Measurements from ENCODE around the gene FGF6. TPM values are rescaled to one million over a fixed set of nuclear protein-coding genes. Genes with fewer than 3 reads are reported as not detected.
"Not testable (repeated sequence)": the region's sequence is repeated elsewhere in the genome, so short reads cannot be mapped to it uniquely, and the experiment has no call there.

The FGF6 gene
- total RNA-seq, 1 experiment from 2014 or later = not detected

GRCh38 chr12:4478933-4479332, 33.3 kb upstream of the FGF6 start:
- H3K9me2 ChIP-seq (replicated peaks; ENCODE audit: insufficient read depth, low read length) = no peaks in the 10 kb centered on the region
- no peaks in the 10 kb centered on the region for H3K4me1 ChIP-seq (ENCODE audit: low read length)
- no peak overlapping the region for H3K9ac ChIP-seq (ENCODE audit: low read length)
- H3K79me2 ChIP-seq (ENCODE audit: low read length) = no peaks in the 10 kb centered on the region
- H3K27ac ChIP-seq (ENCODE audit: low read length) = no peak overlapping the region
- no peaks in the 10 kb centered on the region for H3K9me3 ChIP-seq (ENCODE audit: low read length)
- H3K36me3 ChIP-seq (ENCODE audit: insufficient read depth, low read length) = no peaks in the 10 kb centered on the region
- DNase-seq = no peak
- no peak overlapping the region for H3K4me3 ChIP-seq (ENCODE audit: low read length)
- no peaks in the 10 kb centered on the region for H3K27me3 ChIP-seq (ENCODE audit: low read length)
- H2AFZ ChIP-seq (ENCODE audit: low read length) = no peak overlapping the region
- no peak overlapping the region for H3K4me2 ChIP-seq (ENCODE audit: low read depth, low read length, poor library complexity, severe bottlenecking)
- no peaks in the 10 kb centered on the region for H4K20me1 ChIP-seq (ENCODE audit: insufficient read depth, low read depth, low read length)

- H3K27ac ChIP-seq (ENCODE audit: low read length) = no peak overlapping the region
- no peaks in the 10 kb centered on the region for H3K27me3 ChIP-seq (ENCODE audit: low read length)
- no peak overlapping the region for H3K4me2 ChIP-seq (ENCODE audit: low read depth, low read length, poor library complexity, severe bottlenecking)
Measured at GRCh38 chr12:4477129-4477528, 31.5 kb upstream of the FGF6 start.

GRCh38 chr12:4472046-4472445, 26.4 kb upstream of the FGF6 start:
- Histone ChIP-seq H3K4me1 (ENCODE audit: low read length) (no peaks in the 10 kb centered on the region), H3K4me2 (ENCODE audit: low read depth, low read length, poor library complexity, severe bottlenecking) (no peak overlapping the region), H3K4me3 (ENCODE audit: low read length) (no peak overlapping the region), H3K9me2 (replicated peaks; ENCODE audit: insufficient read depth, low read length) (no peaks in the 10 kb centered on the region), H3K9me3 (ENCODE audit: low read length) (no peaks in the 10 kb centered on the region), H3K27me3 (ENCODE audit: low read length) (no peaks in the 10 kb centered on the region), H3K9ac (ENCODE audit: low read length) (no peak overlapping the region), H3K27ac (ENCODE audit: low read length) (no peak overlapping the region), H3K36me3 (ENCODE audit: insufficient read depth, low read length) (no peaks in the 10 kb centered on the region), H4K20me1 (ENCODE audit: insufficient read depth, low read depth, low read length) (no peaks in the 10 kb centered on the region), H3K79me2 (ENCODE audit: low read length) (no peaks in the 10 kb centered on the region), H2AFZ (ENCODE audit: low read length) (no peak overlapping the region)
- no peak for DNase-seq

More at GRCh38 chr12:4477129-4477528, 31.5 kb upstream of the FGF6 start:
- no peak overlapping the region for H3K4me3 ChIP-seq (ENCODE audit: low read length)
- H3K9me3 ChIP-seq (ENCODE audit: low read length) = no peaks in the 10 kb centered on the region
- no peak for DNase-seq
- H3K36me3 ChIP-seq (ENCODE audit: insufficient read depth, low read length) = no peaks in the 10 kb centered on the region
- no peaks in the 10 kb centered on the region for H4K20me1 ChIP-seq (ENCODE audit: insufficient read depth, low read depth, low read length)
- H3K9me2 ChIP-seq (replicated peaks; ENCODE audit: insufficient read depth, low read length) = no peaks in the 10 kb centered on the region
- no peak overlapping the region for H2AFZ ChIP-seq (ENCODE audit: low read length)
- no peaks in the 10 kb centered on the region for H3K79me2 ChIP-seq (ENCODE audit: low read length)
- H3K9ac ChIP-seq (ENCODE audit: low read length) = no peak overlapping the region
- no peaks in the 10 kb centered on the region for H3K4me1 ChIP-seq (ENCODE audit: low read length)

GRCh38 chr12:4471256-4471655, 25.6 kb upstream of the FGF6 start:
- Histone ChIP-seq H4K20me1 (ENCODE audit: insufficient read depth, low read depth, low read length) (no peaks in the 10 kb centered on the region), H3K27ac (ENCODE audit: low read length) (no peak overlapping the region), H3K27me3 (ENCODE audit: low read length) (no peaks in the 10 kb centered on the region), H3K79me2 (ENCODE audit: low read length) (no peaks in the 10 kb centered on the region), H3K36me3 (ENCODE audit: insufficient read depth, low read length) (no peaks in the 10 kb centered on the region), H3K9ac (ENCODE audit: low read length) (no peak overlapping the region), H3K9me3 (ENCODE audit: low read length) (no peaks in the 10 kb centered on the region), H3K9me2 (replicated peaks; ENCODE audit: insufficient read depth, low read length) (no peaks in the 10 kb centered on the region), H2AFZ (ENCODE audit: low read length) (no peak overlapping the region), H3K4me3 (ENCODE audit: low read length) (no peak overlapping the region), H3K4me2 (ENCODE audit: low read depth, low read length, poor library complexity, severe bottlenecking) (no peak overlapping the region), H3K4me1 (ENCODE audit: low read length) (no peaks in the 10 kb centered on the region)
- no peak for DNase-seq

GRCh38 chr12:4468994-4469393, 23.4 kb upstream of the FGF6 start:
- H4K20me1 ChIP-seq (ENCODE audit: insufficient read depth, low read depth, low read length) = no peaks in the 10 kb centered on the region
- H3K27ac ChIP-seq (ENCODE audit: low read length) = no peak overlapping the region
- no peaks in the 10 kb centered on the region for H3K4me1 ChIP-seq (ENCODE audit: low read length)
- H2AFZ ChIP-seq (ENCODE audit: low read length) = no peak overlapping the region
- no peaks in the 10 kb centered on the region for H3K79me2 ChIP-seq (ENCODE audit: low read length)
- no peaks in the 10 kb centered on the region for H3K36me3 ChIP-seq (ENCODE audit: insufficient read depth, low read length)
- no peak overlapping the region for H3K9ac ChIP-seq (ENCODE audit: low read length)
- no peak for DNase-seq
- no peak overlapping the region for H3K4me2 ChIP-seq (ENCODE audit: low read depth, low read length, poor library complexity, severe bottlenecking)
- H3K4me3 ChIP-seq (ENCODE audit: low read length) = no peak overlapping the region
- no peaks in the 10 kb centered on the region for H3K9me3 ChIP-seq (ENCODE audit: low read length)
- H3K27me3 ChIP-seq (ENCODE audit: low read length) = no peaks in the 10 kb centered on the region
- H3K9me2 ChIP-seq (replicated peaks; ENCODE audit: insufficient read depth, low read length) = no peaks in the 10 kb centered on the region

GRCh38 chr12:4460761-4461160, 15.1 kb upstream of the FGF6 start:
- no peaks in the 10 kb centered on the region for H3K79me2 ChIP-seq (ENCODE audit: low read length)
- H4K20me1 ChIP-seq (ENCODE audit: insufficient read depth, low read depth, low read length) = no peaks in the 10 kb centered on the region
- no peak for DNase-seq
- H3K4me2 ChIP-seq (ENCODE audit: low read depth, low read length, poor library complexity, severe bottlenecking) = no peak overlapping the region
- H3K4me1 ChIP-seq (ENCODE audit: low read length) = no peaks in the 10 kb centered on the region
- H3K27me3 ChIP-seq (ENCODE audit: low read length) = no peaks in the 10 kb centered on the region
- H3K9me2 ChIP-seq (replicated peaks; ENCODE audit: insufficient read depth, low read length) = no peaks in the 10 kb centered on the region
- no peak overlapping the region for H2AFZ ChIP-seq (ENCODE audit: low read length)
- no peaks in the 10 kb centered on the region for H3K9me3 ChIP-seq (ENCODE audit: low read length)
- H3K36me3 ChIP-seq (ENCODE audit: insufficient read depth, low read length) = no peaks in the 10 kb centered on the region
- H3K4me3 ChIP-seq (ENCODE audit: low read length) = no peak overlapping the region
- H3K27ac ChIP-seq (ENCODE audit: low read length) = no peak overlapping the region
- H3K9ac ChIP-seq (ENCODE audit: low read length) = no peak overlapping the region

GRCh38 chr12:4455849-4456248, 10.2 kb upstream of the FGF6 start:
- H3K79me2 ChIP-seq (ENCODE audit: low read length); H3K9me2 ChIP-seq (replicated peaks; ENCODE audit: insufficient read depth, low read length); H4K20me1 ChIP-seq (ENCODE audit: insufficient read depth, low read depth, low read length); H3K9me3 ChIP-seq (ENCODE audit: low read length); H3K4me2 ChIP-seq (ENCODE audit: low read depth, low read length, poor library complexity, severe bottlenecking); H3K9ac ChIP-seq (ENCODE audit: low read length); H3K27ac ChIP-seq (ENCODE audit: low read length); H3K4me3 ChIP-seq (ENCODE audit: low read length); H2AFZ ChIP-seq (ENCODE audit: low read length); H3K27me3 ChIP-seq (ENCODE audit: low read length); H3K36me3 ChIP-seq (ENCODE audit: insufficient read depth, low read length): not testable (repeated sequence)
- H3K4me1 ChIP-seq (ENCODE audit: low read length) = peaks cover 17% of the 10 kb centered on the region
- peak; percentile 46 for DNase-seq

GRCh38 chr12:4454315-4454860, 8.8 kb upstream of the FGF6 start:
- no peaks in the 10 kb centered on the region for H3K79me2 ChIP-seq (ENCODE audit: low read length)
- H3K4me1 ChIP-seq (ENCODE audit: low read length) = peaks cover 32% of the 10 kb centered on the region
- no peak overlapping the region for H3K27ac ChIP-seq (ENCODE audit: low read length)
- no peaks in the 10 kb centered on the region; the same call in 1 of the 2 replicates for H3K36me3 ChIP-seq (ENCODE audit: insufficient read depth, low read length)
- peaks cover 7% of the 10 kb centered on the region; the same call in 1 of the 2 replicates for H3K27me3 ChIP-seq (ENCODE audit: low read length)
- H3K9ac ChIP-seq (ENCODE audit: low read length) = no peak overlapping the region
- H3K9me3 ChIP-seq (ENCODE audit: low read length) = 0 out of 2 replicates have a peak, but pooled peaks cover 5% of the 10 kb centered on the region
- H3K4me2 ChIP-seq (ENCODE audit: low read depth, low read length, poor library complexity, severe bottlenecking) = no peak overlapping the region
- no peak for DNase-seq
- no peak overlapping the region for H3K4me3 ChIP-seq (ENCODE audit: low read length)
- H4K20me1 ChIP-seq (ENCODE audit: insufficient read depth, low read depth, low read length) = no peaks in the 10 kb centered on the region
- H2AFZ ChIP-seq (ENCODE audit: low read length) = no peak overlapping the region
- no peaks in the 10 kb centered on the region for H3K9me2 ChIP-seq (replicated peaks; ENCODE audit: insufficient read depth, low read length)
